Activated naive CD4-positive, alpha-beta T cell treated with anti-CD3 and anti-CD28 coated beads, Interleukin-2, amount 10 ng/mL, durations not matched to agents 7 days and 5 days (primary cell): ENCODE results near the gene STOX1.
A peak's percentile ranks its signal among the peaks of the same experiment; 100 is the strongest.
"Not testable (repeated sequence)": the region's sequence is repeated elsewhere in the genome, so short reads cannot be mapped to it uniquely, and the experiment has no call there.

Source experiments
- CTCF ChIA-PET: fragments of 350-600 bp; sonication (Branson Sonifier 250); formaldehyde crosslinking; loops from one replicate; lab custom pipeline; 2021; ENCODE audit warnings: antibody characterized with exemption; lab: Charles Lee
- DNase-seq: peaks from one replicate; pipeline ENCODE4 v3.0.0-alpha.2; 2020
- H3K27ac Mint-ChIP-seq: one replicate; pipeline ENCODE4 v1.8.0; 2021; ENCODE audit warnings: mild to moderate bottlenecking, moderate library complexity, mixed read lengths
- H3K27me3 Mint-ChIP-seq: one replicate; pipeline ENCODE4 v1.8.0; 2021; ENCODE audit warnings: mild to moderate bottlenecking, mixed read lengths
- H3K36me3 Mint-ChIP-seq: one replicate; pipeline ENCODE4 v1.8.0; 2021; ENCODE audit warnings: mixed read lengths
- H3K4me1 Mint-ChIP-seq: one replicate; pipeline ENCODE4 v1.8.0; 2021; ENCODE audit warnings: mixed read lengths
- H3K4me3 Mint-ChIP-seq: one replicate; pipeline ENCODE4 v1.8.0; 2021; ENCODE audit warnings: mild to moderate bottlenecking, moderate library complexity, mixed read lengths
- H3K9me3 Mint-ChIP-seq: one replicate; pipeline ENCODE4 v1.8.0; 2021; ENCODE audit warnings: mixed read lengths

The STOX1 gene

GRCh38 chr10:68813559-68813958 is 13.8 kb upstream of the STOX1 start:
- H3K27ac Mint-ChIP-seq = no peak overlapping the region

DNA sequence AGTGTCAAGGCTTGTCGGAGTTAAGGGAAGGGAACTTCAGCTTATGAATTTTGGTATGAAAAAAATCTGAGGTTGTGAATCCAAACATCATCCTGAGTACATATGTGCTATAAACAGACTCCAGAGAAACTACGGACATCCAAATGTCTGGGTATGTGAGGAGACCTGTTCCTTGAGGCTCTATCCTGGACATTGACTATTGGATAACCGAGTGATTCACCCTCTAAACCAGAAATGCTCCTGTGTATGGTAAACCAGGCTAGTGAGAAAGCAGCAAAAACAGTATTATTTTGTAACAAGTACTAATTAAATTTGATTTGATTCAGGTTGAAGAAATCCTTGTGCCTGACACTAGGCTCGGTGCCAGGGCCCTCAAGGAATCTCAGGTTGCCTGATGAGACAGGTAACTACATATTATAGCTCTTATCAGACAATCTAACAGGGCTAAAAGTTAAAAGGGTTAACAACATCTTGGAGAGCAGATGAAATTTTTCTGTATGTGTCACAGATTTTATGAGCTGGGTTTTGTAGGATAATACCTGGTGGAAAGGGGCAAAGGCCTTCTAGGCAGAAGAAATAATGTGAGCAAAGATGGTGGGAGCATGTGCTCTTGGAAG is 10.4 kb upstream of the STOX1 start:
- Mint-ChIP-seq H3K27me3 (no peaks in the 10 kb centered on the region), H3K4me3 (no peak overlapping the region), H3K36me3 (no peaks in the 10 kb centered on the region), H3K4me1 (no peaks in the 10 kb centered on the region), H3K27ac (no peak overlapping the region), H3K9me3 (no peaks in the 10 kb centered on the region)
- CTCF ChIA-PET = no interaction called here
- no peak for DNase-seq

More at GRCh38 chr10:68813559-68813958, 13.8 kb upstream of the STOX1 start:
- Mint-ChIP-seq H3K9me3 (no peaks in the 10 kb centered on the region), H3K36me3 (no peaks in the 10 kb centered on the region), H3K4me3 (no peak overlapping the region), H3K4me1 (no peaks in the 10 kb centered on the region), H3K27me3 (no peaks in the 10 kb centered on the region)
- CTCF ChIA-PET = no interaction called here
- no peak for DNase-seq

DNA sequence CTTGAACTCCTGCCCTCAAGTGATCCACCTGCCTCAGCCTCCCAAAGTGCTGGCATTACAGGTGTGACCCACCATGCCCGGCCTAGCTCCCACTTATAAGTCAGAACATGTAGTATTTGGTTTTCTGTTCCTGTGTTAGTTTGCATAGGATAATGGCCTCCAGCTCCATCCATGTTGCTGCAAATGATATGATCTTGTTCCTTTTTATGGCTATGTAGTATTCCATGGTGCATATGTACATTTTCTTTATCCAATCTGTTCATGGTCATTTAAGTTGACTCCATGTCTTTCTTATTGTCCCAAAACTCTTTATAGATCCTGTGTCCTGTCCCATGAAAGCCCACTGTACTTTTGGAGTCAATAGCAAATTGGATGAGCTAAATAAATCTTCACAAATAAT is 7.0 kb upstream of the STOX1 start:
- H3K27ac Mint-ChIP-seq, DNase-seq, CTCF ChIA-PET, H3K36me3 Mint-ChIP-seq, H3K4me1 Mint-ChIP-seq, H3K4me3 Mint-ChIP-seq, H3K27me3 Mint-ChIP-seq, H3K9me3 Mint-ChIP-seq: not testable (repeated sequence)

- H3K36me3 Mint-ChIP-seq, H3K9me3 Mint-ChIP-seq, DNase-seq, H3K4me1 Mint-ChIP-seq, H3K4me3 Mint-ChIP-seq, H3K27ac Mint-ChIP-seq: not testable (repeated sequence)
- CTCF ChIA-PET = interaction anchor here (0.6 kb wide), 1 partner anchor 558 kb away, joined by 3 read pairs; no protein-coding TSS in a partner anchor
- peaks cover 17% of the 10 kb centered on the region for H3K27me3 Mint-ChIP-seq
Measured at GRCh38 chr10:68822626-68823025, 4.7 kb upstream of the STOX1 start.

- Mint-ChIP-seq H3K27me3 (peaks cover 46% of the 10 kb centered on the region), H3K4me1 (peaks cover 17% of the 10 kb centered on the region)
- H3K9me3 Mint-ChIP-seq, H3K36me3 Mint-ChIP-seq, DNase-seq, H3K4me3 Mint-ChIP-seq, H3K27ac Mint-ChIP-seq: not testable (repeated sequence)
- CTCF ChIA-PET = interaction anchor here (0.5 to 1.0 kb wide), 3 partner anchors 26 to 277 kb away, joined by 3 to 4 read pairs (median 3); no protein-coding TSS in a partner anchor
Measured at GRCh38 chr10:68827592-68827959, 245 bp downstream of the STOX1 start.

- Mint-ChIP-seq H3K4me1 (peaks cover 17% of the 10 kb centered on the region), H3K27me3 (peaks cover 46% of the 10 kb centered on the region), H3K4me3 (peak overlapping the region; percentile 47)
- DNase-seq = peak; percentile 53
- CTCF ChIA-PET, H3K9me3 Mint-ChIP-seq, H3K27ac Mint-ChIP-seq, H3K36me3 Mint-ChIP-seq: not testable (repeated sequence)
Measured at GRCh38 chr10:68828083-68828601, 811 bp downstream of the STOX1 start.

DNA sequence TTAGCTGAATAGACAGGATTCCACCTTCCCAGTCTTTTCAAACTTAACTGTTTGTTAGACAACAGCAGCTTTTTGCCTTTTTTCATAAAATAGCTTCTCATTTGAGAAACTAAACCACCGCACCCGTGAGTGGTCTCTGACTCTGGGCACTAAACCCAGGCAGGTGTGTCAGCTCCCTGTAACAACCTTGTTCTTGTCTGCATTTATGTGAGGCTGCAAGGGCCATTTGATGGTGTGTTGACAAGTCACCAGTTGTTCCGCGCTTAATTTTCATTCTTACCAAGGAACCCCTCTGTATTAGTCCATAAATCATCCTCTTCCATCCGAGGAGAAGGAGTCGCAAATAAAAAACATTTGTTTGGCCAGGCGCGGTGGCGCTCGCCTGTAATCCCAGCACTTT is 1.5 kb downstream of the STOX1 start:
- CTCF ChIA-PET = no interaction called here
- no peaks in the 10 kb centered on the region for H3K9me3 Mint-ChIP-seq
- DNase-seq = no peak
- H3K4me3 Mint-ChIP-seq = peak overlapping the region; percentile 47
- H3K27ac Mint-ChIP-seq = no peak overlapping the region
- peaks cover 17% of the 10 kb centered on the region for H3K4me1 Mint-ChIP-seq
- H3K27me3 Mint-ChIP-seq = peaks cover 47% of the 10 kb centered on the region
- no peaks in the 10 kb centered on the region for H3K36me3 Mint-ChIP-seq

DNA sequence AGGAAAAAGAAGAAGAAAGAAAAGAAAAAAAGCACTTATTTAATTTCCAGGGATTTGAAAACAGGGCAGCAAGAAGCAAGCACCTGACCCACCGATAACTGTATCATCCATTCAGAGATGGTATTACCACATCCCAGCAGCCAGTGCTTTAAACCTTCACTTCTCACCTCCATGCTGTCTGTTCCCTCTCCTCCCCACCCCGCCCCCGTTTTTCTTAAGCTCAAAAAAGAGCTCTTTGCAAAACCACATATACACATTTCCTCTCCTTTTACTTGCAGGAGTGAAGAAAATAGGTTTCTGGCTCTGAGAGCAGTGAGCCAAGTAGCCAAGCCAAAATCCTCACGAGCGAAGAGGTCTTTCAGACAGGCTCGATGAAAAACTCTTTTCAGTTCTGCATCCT is 2.2 kb downstream of the STOX1 start:
- H3K27ac Mint-ChIP-seq = no peak overlapping the region
- CTCF ChIA-PET = no interaction called here
- DNase-seq = no peak
- H3K36me3 Mint-ChIP-seq = no peaks in the 10 kb centered on the region
- no peak overlapping the region for H3K4me3 Mint-ChIP-seq
- H3K9me3 Mint-ChIP-seq = no peaks in the 10 kb centered on the region
- peaks cover 17% of the 10 kb centered on the region for H3K4me1 Mint-ChIP-seq
- H3K27me3 Mint-ChIP-seq = peaks cover 51% of the 10 kb centered on the region

- no peaks in the 10 kb centered on the region for H3K9me3 Mint-ChIP-seq
- H3K27me3 Mint-ChIP-seq = peaks cover 51% of the 10 kb centered on the region
- H3K4me1 Mint-ChIP-seq = peaks cover 17% of the 10 kb centered on the region
- H3K4me3 Mint-ChIP-seq = no peak overlapping the region
- CTCF ChIA-PET = no interaction called here
- H3K27ac Mint-ChIP-seq = no peak overlapping the region
- no peaks in the 10 kb centered on the region for H3K36me3 Mint-ChIP-seq
- DNase-seq = no peak
Measured at GRCh38 chr10:68829952-68830351, 2.6 kb downstream of the STOX1 start.

GRCh38 chr10:68831961-68832455 is 4.7 kb downstream of the STOX1 start:
- CTCF ChIA-PET = no interaction called here
- Mint-ChIP-seq H3K9me3 (no peaks in the 10 kb centered on the region), H3K4me1 (peaks cover 9% of the 10 kb centered on the region)

DNA sequence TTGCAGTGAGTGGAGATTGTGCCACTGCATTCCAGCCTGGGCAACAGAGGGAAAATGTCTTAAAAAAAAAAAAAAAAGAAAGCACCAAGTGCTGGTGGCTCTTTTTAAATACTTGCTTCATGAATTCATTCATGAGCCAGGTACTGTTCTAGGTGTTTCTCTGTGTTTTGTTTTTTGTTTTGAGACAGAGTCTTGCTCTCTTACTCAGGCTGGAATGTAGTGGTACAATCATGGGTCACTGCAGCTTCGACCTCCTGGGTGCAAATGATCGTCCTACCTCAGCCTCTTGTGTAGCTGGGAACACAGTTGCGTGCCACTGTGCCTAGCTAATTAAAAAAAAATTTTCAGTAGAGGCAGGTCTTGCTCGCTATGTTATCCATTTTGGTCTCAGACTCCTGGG is 5.3 kb downstream of the STOX1 start:
- DNase-seq = no peak
- no peak overlapping the region for H3K4me3 Mint-ChIP-seq
- no peak overlapping the region for H3K27ac Mint-ChIP-seq
- H3K27me3 Mint-ChIP-seq = peaks cover 35% of the 10 kb centered on the region
- CTCF ChIA-PET = interaction anchor here (0.7 kb wide), 1 partner anchor 47 kb away, joined by 4 read pairs; no protein-coding TSS in a partner anchor
- no peaks in the 10 kb centered on the region for H3K36me3 Mint-ChIP-seq
- no peaks in the 10 kb centered on the region for H3K9me3 Mint-ChIP-seq
- peaks cover 9% of the 10 kb centered on the region for H3K4me1 Mint-ChIP-seq

More at GRCh38 chr10:68831961-68832455, 4.7 kb downstream of the STOX1 start:
- no peak for DNase-seq
- Mint-ChIP-seq H3K27me3 (peaks cover 37% of the 10 kb centered on the region), H3K27ac (no peak overlapping the region), H3K36me3 (no peaks in the 10 kb centered on the region), H3K4me3 (no peak overlapping the region)

- no peak overlapping the region for H3K27ac Mint-ChIP-seq
- DNase-seq = no peak
- no peaks in the 10 kb centered on the region for H3K4me1 Mint-ChIP-seq
- no peaks in the 10 kb centered on the region for H3K36me3 Mint-ChIP-seq
- CTCF ChIA-PET = no interaction called here
- no peaks in the 10 kb centered on the region for H3K9me3 Mint-ChIP-seq
- H3K4me3 Mint-ChIP-seq = no peak overlapping the region
- H3K27me3 Mint-ChIP-seq = peaks cover 6% of the 10 kb centered on the region
Measured at GRCh38 chr10:68837626-68838322, 10.4 kb downstream of the STOX1 start.

- CTCF ChIA-PET = interaction anchor here (0.6 kb wide), 1 partner anchor 52 kb away, joined by 3 read pairs; no protein-coding TSS in a partner anchor
- H3K27me3 Mint-ChIP-seq = not testable (repeated sequence)
Measured at GRCh38 chr10:68840650-68841049, 13.3 kb downstream of the STOX1 start.

DNA sequence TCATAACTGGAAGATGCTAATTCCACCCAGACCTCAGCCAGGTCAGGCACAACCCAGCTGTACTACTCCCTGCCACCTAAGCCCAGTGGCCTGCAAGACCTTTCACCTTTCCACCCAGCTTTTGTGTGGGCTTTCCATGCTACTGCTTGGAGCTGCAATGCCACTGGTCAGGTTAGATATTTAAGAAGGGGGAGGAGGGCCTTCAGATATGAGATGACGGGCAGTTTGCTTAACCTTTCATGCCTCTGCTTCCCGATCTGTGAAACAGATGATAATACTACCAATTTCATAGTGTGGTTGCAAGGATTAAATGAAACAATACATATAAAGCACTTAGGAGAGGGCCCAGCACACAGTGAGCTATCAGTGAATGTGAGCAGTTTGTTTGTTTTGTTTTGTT is 20.9 kb downstream of the STOX1 start:
- H3K4me1 Mint-ChIP-seq = no peaks in the 10 kb centered on the region
- DNase-seq = no peak
- CTCF ChIA-PET = no interaction called here
- peaks cover 7% of the 10 kb centered on the region for H3K27me3 Mint-ChIP-seq
- no peak overlapping the region for H3K4me3 Mint-ChIP-seq
- H3K9me3 Mint-ChIP-seq = no peaks in the 10 kb centered on the region
- H3K36me3 Mint-ChIP-seq = no peaks in the 10 kb centered on the region
- H3K27ac Mint-ChIP-seq = no peak overlapping the region

More at GRCh38 chr10:68840650-68841049, 13.3 kb downstream of the STOX1 start:
- not testable (repeated sequence) for H3K4me3 Mint-ChIP-seq, H3K9me3 Mint-ChIP-seq, H3K27ac Mint-ChIP-seq, DNase-seq, H3K4me1 Mint-ChIP-seq, H3K36me3 Mint-ChIP-seq

- Mint-ChIP-seq H3K36me3 (no peaks in the 10 kb centered on the region), H3K27ac (no peak overlapping the region), H3K4me1 (no peaks in the 10 kb centered on the region), H3K4me3 (no peak overlapping the region), H3K9me3 (no peaks in the 10 kb centered on the region), H3K27me3 (peaks cover 7% of the 10 kb centered on the region)
- CTCF ChIA-PET = no interaction called here
- DNase-seq = no peak
Measured at GRCh38 chr10:68848806-68849205, 21.5 kb downstream of the STOX1 start.
